ENCODE data around the gene DOK3. TPM values are rescaled to one million over a fixed set of nuclear protein-coding genes. Genes with fewer than 3 reads are reported as not detected.

The DOK3 gene
- total RNA-seq, 1 experiment from 2014 or later, result 8.0 TPM

GRCh38 chr5:177509991-177510566, 453 bp upstream of the DOK3 start:
- Histone ChIP-seq H3K27me3 (ENCODE audit: insufficient read depth, low read length) (no peaks in the 10 kb centered on the region), H3K9me2 (ENCODE audit: insufficient read depth) (no peaks in the 10 kb centered on the region), H3K27ac (ENCODE audit: low read depth, low read length) (no peak overlapping the region), H3K9me3 (ENCODE audit: control insufficient read depth in 1 of 2, insufficient read depth in 1 of 2, low read depth in 1 of 2, low read length in 2 of 2) (no peaks in the 10 kb centered on the region), H3K4me2 (ENCODE audit: low read length) (no peak overlapping the region), H3K79me2 (ENCODE audit: insufficient read depth, low read length) (peaks cover 8% of the 10 kb centered on the region; the same call in 1 of the 2 replicates), H4K20me1 (ENCODE audit: insufficient read depth) (no peaks in the 10 kb centered on the region), H3K36me3 (ENCODE audit: control insufficient read depth in 1 of 2, insufficient read depth in 2 of 2, low read length in 2 of 2) (peaks cover 23 to 44% of the 10 kb centered on the region in 2 experiments; a peak in 3 of 4 replicates), H3K4me1 (ENCODE audit: control insufficient read depth in 1 of 2, insufficient read depth in 2 of 2, low read length in 2 of 2) (peaks cover 0 to 1% of the 10 kb centered on the region in 2 experiments; a peak in 2 of 4 replicates), H3K9ac (ENCODE audit: low read length) (no peak overlapping the region), H2AFZ (ENCODE audit: low read depth, low read length, poor library complexity, severe bottlenecking) (no peak overlapping the region), H3K4me3 (replicated peaks in 1 of 2; ENCODE audit: low read depth in 1 of 2, low read length in 2 of 2) (no peak overlapping the region)
- TF ChIP-seq SRF (IDR thresholded peaks at IDR 0.05; ENCODE audit: low read depth) (no peak), FOSL1 (IDR thresholded peaks at IDR 0.05; ENCODE audit: low read depth) (no peak), CBX3 (IDR thresholded peaks at IDR 0.05; ENCODE audit: low read depth) (no peak), EGR1 (IDR thresholded peaks at IDR 0.05; ENCODE audit: low read depth) (no peak)
- no TSS peak for BruUV-seq (replicated peaks)
- ATAC-seq (peak; percentile 21; the same call in 1 of the 2 replicates), DNase-seq (ENCODE audit: low read depth, low spot score) (no peak)
- ChIA-PET POLR2A (no interaction called here), CTCF (no interaction called here), RAD21 (ENCODE audit: low non-redundant PET in 1 of 2, low total read pairs in 2 of 2, uncharacterized antibody in 2 of 2, unreplicated experiment in 2 of 2) (no interaction called here)
- intact Hi-C loops (cut with micrococcal nuclease), result no loop called here

- ATAC-seq (no peak), DNase-seq (ENCODE audit: low read depth, low spot score) (no peak)
- TF ChIP-seq SIN3A (IDR thresholded peaks at IDR 0.05; ENCODE audit: low read depth) (no peak), POLR2AphosphoS5 (IDR thresholded peaks at IDR 0.05; ENCODE audit: low read depth, low read length) (no peak), ZBTB33 (IDR thresholded peaks at IDR 0.05; ENCODE audit: extremely low read depth, insufficient replicate concordance, low read length) (no peak), SRF (IDR thresholded peaks at IDR 0.05; ENCODE audit: low read depth) (no peak), SP1 (IDR thresholded peaks at IDR 0.05; ENCODE audit: low read depth) (no peak), ZNF274 (IDR thresholded peaks at IDR 0.05; ENCODE audit: low read depth, low read length) (no peak), YY1 (IDR thresholded peaks at IDR 0.05; ENCODE audit: extremely low read depth, insufficient replicate concordance, low read depth, low read length) (no peak), MAX (IDR thresholded peaks at IDR 0.05) (no peak)
- Histone ChIP-seq H2AFZ (ENCODE audit: low read depth, low read length, poor library complexity, severe bottlenecking) (no peak overlapping the region), H3K27me3 (ENCODE audit: insufficient read depth, low read length) (no peaks in the 10 kb centered on the region), H3K4me1 (ENCODE audit: control insufficient read depth in 1 of 2, insufficient read depth in 2 of 2, low read length in 2 of 2) (no peaks in the 10 kb centered on the region), H3K4me2 (ENCODE audit: low read length) (no peak overlapping the region), H3K79me2 (ENCODE audit: insufficient read depth, low read length) (peaks cover under 1% of the 10 kb centered on the region; the same call in 1 of the 2 replicates), H3K9me2 (ENCODE audit: insufficient read depth) (no peaks in the 10 kb centered on the region), H4K20me1 (ENCODE audit: insufficient read depth) (no peaks in the 10 kb centered on the region), H3K27ac (ENCODE audit: low read depth, low read length) (no peak overlapping the region), H3K4me3 (replicated peaks in 1 of 2; ENCODE audit: low read depth in 1 of 2, low read length in 2 of 2) (no peak overlapping the region), H3K9me3 (ENCODE audit: control insufficient read depth in 1 of 2, insufficient read depth in 1 of 2, low read depth in 1 of 2, low read length in 2 of 2) (no peaks in the 10 kb centered on the region), H3K9ac (ENCODE audit: low read length) (no peak overlapping the region), H3K36me3 (ENCODE audit: control insufficient read depth in 1 of 2, insufficient read depth in 2 of 2, low read length in 2 of 2) (peaks cover 17 to 32% of the 10 kb centered on the region in 2 experiments; a peak in 3 of 4 replicates)
- RAD21 ChIA-PET (ENCODE audit: low non-redundant PET in 1 of 2, low total read pairs in 2 of 2, uncharacterized antibody in 2 of 2, unreplicated experiment in 2 of 2), result no interaction called here
- BruUV-seq (replicated peaks), result no TSS peak
- POLR2A ChIA-PET, result no interaction called here
- CTCF ChIA-PET, result interaction anchor here (0.9 to 1.0 kb wide), 2 partner anchors 11 to 105 kb away, joined by 3 read pairs; partner anchors contain the start of gene PDLIM7
- intact Hi-C loops (cut with micrococcal nuclease), result no loop called here
These were observed 789 bp downstream of the DOK3 start for GRCh38 chr5:177508837-177509236.
